Adipose tissue (tissue), 3 donors: ENCODE data around the gene RPS27L. TPM values are rescaled to one million over a fixed set of nuclear protein-coding genes. Genes with fewer than 3 reads are reported as not detected.
A peak's percentile ranks its signal among the peaks of the same experiment; 100 is the strongest.

ENCODE experiments used
- H3K27ac ChIP-seq: one replicate; pipeline ENCODE4 v1.5.1; 2013; ENCODE audit warnings: low read depth, low read length
- WGBS, 3 donors: extraction: QIAGEN DNeasy Blood & Tissue Kit; methylation state at CpG; one replicate each; pipeline ENCODE4 v1.1.7; 2013; 5-methylcytosine and 5-hydroxymethylcytosine counted together
- polyA plus RNA-seq, 3 donors: library from polyadenylated mRNA; stranded (reverse); fragments of 200-250 nt; gene quantifications; one replicate each; pipeline ENCODE4 v1.2.3, GENCODE V29; 2013
- donor health status: healthy with polysubstance abuse.
- donor health status: Bipolar disorder and iron deficiency.
- donor health status: healthy.

Gene RPS27L
- polyA plus RNA-seq, 3 donors, result 87.0 to 189 (median 113) TPM

- WGBS, 3 donors, result 5 to 10% (median 8%) methylated on average over 10 of the region's 10 CpGs
- H3K27ac ChIP-seq, result no peak overlapping the region
Measured at GRCh38 chr15:63156086-63156710, 1.1 kb downstream of the RPS27L start.

- WGBS, 3 donors, result 50 to 78% (median 78%) methylated on average over 3 of the region's 3 CpGs
- no peak overlapping the region for H3K27ac ChIP-seq
Measured at GRCh38 chr15:63155486-63155885, 1.8 kb downstream of the RPS27L start.

DNA sequence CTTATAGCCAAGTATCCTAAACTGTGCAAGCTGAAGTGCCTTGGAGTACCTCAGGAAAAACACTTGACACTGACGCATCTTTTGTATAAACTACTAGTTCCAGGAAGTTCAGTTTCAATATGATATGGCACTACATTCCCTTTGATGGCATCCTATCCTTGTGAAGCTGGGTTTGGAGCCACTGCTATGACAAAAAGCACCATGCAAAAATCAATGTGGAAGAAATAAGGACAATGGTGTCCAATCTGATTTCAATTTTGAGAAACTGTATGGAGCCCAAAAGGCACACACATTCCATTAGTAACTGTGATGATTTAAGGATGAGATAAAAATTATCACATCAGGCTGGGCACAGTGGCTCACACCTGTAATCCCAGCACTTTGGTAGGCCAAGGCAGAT, 5.6 kb downstream of the RPS27L start:
- H3K27ac ChIP-seq, result no peak overlapping the region
- 88 to 94% (median 93%) methylated on average over 1 of the region's 1 CpG for WGBS, 3 donors

- H3K27ac ChIP-seq, result no peak overlapping the region
- WGBS, 3 donors, result 57 to 76% (median 66%) methylated on average over 3 of the region's 3 CpGs
Measured at GRCh38 chr15:63146684-63147083, 10.6 kb downstream of the RPS27L start.

DNA sequence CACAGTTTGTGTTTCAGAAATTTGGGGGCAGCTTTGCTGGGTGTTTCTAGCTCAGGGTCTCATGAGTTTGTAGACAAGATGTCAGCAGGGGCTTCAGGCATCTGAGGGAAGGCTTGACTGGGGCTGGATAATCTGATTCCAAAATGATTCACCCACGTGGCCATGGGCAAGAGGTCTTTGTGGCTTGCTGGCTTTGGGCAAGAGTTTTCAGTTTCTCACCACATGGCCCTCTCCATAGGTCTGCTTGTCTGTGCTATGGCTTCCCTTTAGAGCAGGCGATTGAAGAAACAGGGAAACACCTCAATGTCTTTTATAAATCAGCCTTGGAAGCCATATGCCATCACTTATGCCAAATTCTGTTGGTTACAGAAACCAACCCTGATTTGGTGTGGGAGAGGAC, 11.9 kb downstream of the RPS27L start:
- H3K27ac ChIP-seq, result no peak overlapping the region
- WGBS, 3 donors, result 79 to 97% (median 93%) methylated on average over 2 of the region's 2 CpGs

GRCh38 chr15:63140936-63141335, 16.3 kb downstream of the RPS27L start:
- 92 to 99% (median 92%) methylated on average over 2 of the region's 2 CpGs for WGBS, 3 donors
- no peak overlapping the region for H3K27ac ChIP-seq

DNA sequence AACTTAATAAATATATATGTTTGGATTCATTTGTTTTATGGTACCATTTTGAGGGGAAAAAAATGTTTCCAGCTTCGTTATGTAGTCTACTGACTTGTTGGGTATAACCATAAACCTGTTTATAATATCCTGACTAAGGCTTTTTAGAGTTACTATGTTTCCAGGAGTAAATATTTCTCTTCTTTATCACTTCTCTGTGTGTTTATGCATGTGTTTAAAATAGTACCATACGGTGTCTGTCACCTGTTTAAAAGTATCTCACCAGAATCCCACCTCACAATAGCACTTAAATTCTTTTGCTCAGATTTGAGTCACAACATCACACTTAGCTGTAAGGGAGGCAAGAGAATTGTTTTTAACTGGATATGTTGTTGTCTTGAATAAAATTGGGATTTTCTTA, 20.5 kb downstream of the RPS27L start:
- no peak overlapping the region for H3K27ac ChIP-seq
- 73 to 99% (median 96%) methylated on average over 2 of the region's 2 CpGs for WGBS, 3 donors

DNA sequence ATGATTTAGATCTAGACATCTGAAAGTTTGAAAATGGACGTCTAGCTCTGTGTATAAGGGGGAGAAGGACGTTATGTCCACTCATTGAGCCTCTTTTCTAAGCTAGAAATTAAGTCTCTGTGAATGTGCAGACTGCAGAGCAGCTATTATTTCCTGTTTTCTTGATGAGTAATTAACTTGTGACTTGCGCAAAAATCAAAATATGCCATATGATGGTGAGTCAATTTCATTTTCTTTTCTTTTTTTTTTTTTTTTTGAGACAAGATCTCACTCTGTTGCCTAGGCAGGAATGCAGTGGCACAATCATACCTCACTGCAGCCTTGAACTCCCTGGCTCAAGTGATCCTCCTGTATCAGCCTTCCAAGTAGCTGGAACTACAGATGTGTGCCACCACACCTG, 21.5 kb downstream of the RPS27L start:
- H3K27ac ChIP-seq, result no peak overlapping the region
- WGBS, 3 donors, result 62 to 85% (median 65%) methylated on average over 3 of the region's 3 CpGs

DNA sequence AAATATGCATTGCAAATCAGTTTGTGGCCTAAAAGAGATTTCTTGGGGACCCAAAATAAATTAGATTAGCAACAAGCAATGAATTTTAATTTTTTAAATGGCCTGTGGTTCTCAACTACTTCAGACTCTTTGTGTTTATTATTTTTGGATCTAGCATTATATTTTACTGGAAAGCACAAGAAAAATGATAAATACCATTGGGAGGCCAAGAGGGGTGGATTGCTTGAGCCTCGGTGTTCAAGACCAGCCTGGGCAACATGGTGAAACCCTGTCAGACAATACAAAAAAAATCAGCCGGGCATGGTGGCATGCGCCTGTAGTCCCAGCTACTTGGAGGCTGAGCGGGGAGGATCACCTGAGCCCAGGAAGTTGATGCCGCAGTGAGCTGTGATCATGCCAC, 22.0 kb downstream of the RPS27L start:
- no peak overlapping the region for H3K27ac ChIP-seq
- WGBS, 3 donors, result 93 to 96% (median 94%) methylated on average over 5 of the region's 5 CpGs

GRCh38 chr15:63134245-63134985, 22.9 kb downstream of the RPS27L start:
- 94 to 100% (median 97%) methylated on average over 2 of the region's 2 CpGs for WGBS, 3 donors
- H3K27ac ChIP-seq, result no peak overlapping the region

DNA sequence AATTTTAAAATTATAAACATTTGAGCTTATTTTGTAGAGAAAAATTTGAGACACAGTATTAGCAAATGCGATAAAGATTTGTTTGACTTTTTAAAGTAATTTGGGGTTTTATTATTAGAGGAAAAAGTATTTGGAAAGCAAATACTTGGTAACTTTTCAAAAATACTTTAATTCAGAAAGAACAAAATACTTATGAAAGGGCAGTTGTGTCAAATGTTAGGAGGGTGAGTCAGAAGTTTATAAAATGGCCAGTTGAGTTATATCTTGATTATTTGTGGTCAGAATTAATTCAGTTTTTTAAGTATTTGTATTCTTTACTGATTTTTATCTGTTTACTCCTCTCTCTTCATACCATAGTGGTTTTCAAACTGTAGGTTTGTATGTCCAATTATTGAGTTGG, 23.5 kb downstream of the RPS27L start:
- no peak overlapping the region for H3K27ac ChIP-seq
- WGBS, 3 donors, result 68 to 78% (median 74%) methylated on average over 1 of the region's 1 CpG

DNA sequence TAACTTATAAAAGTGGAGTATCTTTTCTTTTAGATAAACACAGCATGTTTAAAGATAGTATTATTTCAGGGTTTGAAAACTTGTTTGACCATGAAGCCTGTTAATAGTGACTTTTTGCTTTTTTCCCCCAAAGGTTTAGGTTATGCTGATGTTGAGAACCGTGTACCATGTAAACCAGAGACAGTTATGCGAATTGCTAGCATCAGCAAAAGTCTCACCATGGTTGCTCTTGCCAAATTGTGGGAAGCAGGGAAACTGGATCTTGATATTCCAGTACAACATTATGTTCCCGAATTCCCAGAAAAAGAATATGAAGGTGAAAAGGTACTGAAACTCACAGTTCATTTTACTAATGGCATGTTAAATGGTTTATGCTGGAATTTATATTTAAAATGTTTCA, 30.6 kb downstream of the RPS27L start:
- no peak overlapping the region for H3K27ac ChIP-seq
- 83 to 95% (median 84%) methylated on average over 3 of the region's 3 CpGs for whole genome bisulfite sequencing, 3 donors

GRCh38 chr15:63124506-63124905, 32.8 kb downstream of the RPS27L start:
- 97% methylated on average over 9 of the region's 9 CpGs for WGBS, 3 donors
- H3K27ac ChIP-seq, result no peak overlapping the region

DNA sequence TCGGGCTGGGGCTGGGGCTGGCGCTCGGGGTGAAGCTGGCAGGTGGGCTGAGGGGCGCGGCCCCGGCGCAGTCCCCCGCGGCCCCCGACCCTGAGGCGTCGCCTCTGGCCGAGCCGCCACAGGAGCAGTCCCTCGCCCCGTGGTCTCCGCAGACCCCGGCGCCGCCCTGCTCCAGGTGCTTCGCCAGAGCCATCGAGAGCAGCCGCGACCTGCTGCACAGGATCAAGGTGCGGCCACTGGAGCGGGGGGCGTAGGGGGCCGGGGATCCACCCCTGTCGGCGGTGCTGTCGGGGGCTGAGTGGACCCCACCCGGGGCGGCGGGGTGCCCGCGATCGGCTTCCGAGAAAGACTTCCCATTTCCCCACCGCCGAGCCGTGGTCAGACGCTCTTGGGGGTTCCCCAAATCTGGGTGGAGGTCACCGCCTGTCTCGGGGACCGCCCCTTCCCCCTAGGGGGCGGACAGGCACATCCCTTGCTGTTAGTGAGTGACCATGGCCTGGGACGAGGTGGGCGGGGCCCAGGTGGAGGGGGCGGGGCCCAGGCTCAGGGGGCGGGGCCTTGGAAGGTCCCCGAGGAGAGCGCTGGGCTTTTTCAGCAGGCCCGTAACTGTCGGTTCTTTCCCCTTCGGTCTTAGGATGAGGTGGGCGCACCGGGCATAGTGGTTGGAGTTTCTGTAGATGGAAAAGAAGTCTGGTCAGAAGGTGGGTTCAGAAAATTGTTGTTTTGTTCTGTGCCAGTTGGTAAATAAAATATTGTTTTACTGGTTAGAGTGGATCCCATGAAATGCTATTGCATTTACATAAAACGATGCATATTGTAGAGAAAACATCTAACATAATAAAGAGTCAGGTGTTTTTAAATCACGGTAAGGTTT, 35.0 kb downstream of the RPS27L start:
- peak overlapping the region; percentile 92 for H3K27ac ChIP-seq
- WGBS, 3 donors, result 1 to 2% (median 1%) methylated on average over 42 to 59 of the region's 59 CpGs

GRCh38 chr15:63121382-63122001, 35.8 kb downstream of the RPS27L start, which contains the start of gene LACTB:
LACTB (plus strand) TSS chr15:63121861; CDS start chr15:63121872, 11 bp downstream.
- WGBS, 3 donors, result 4 to 9% (median 4%) methylated on average over 10 to 40 of the region's 40 CpGs
- H3K27ac ChIP-seq, result peak within 1 kb of the TSS; percentile 92

DNA sequence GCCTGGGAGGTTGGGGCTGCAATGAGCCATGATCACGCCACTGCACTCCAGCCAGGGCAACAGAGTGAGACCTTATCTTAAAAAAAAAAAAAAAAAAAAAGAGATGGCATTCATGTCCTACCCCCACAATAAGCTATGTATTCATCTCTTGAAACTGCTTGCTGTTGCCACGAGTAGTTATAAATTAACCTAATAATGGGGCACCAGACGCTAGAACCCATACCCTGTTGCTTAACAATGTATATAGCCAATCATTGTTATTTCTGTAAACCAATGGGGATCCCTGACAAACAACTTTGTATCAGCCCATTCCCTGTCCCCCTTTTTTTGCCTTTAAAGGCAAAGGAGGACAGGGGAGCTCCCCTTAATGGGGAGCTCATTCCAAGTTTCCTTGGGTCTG, 38.4 kb downstream of the RPS27L start:
- H3K27ac ChIP-seq, result no peak overlapping the region
- WGBS, 3 donors, result 69 to 91% (median 91%) methylated on average over 3 of the region's 3 CpGs

GRCh38 chr15:63114465-63114864, 42.8 kb downstream of the RPS27L start:
- no peak overlapping the region for H3K27ac ChIP-seq
- WGBS, 3 donors, result 69 to 82% (median 74%) methylated on average over 2 of the region's 2 CpGs

DNA sequence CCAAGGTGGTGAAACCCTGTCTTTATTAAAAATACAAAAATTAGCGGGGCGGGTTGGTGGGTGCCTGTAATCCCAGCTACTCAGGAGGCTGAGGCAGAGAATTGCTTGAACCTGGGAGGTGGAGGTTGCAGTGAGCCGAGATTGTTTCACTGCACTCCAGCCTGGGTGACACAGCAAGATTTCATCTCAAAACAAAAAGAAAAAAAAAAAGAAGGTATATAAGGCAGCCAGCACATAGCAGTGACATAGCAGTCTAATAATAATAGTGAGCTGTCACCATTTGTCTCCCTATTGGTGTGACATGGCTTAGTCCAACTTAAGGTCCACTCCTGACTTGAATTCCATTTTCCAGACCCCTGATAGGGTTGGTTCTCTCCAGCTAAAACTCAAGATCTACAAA, 44.4 kb downstream of the RPS27L start:
- WGBS, 3 donors, result 92 to 96% (median 93%) methylated on average over 3 of the region's 3 CpGs

DNA sequence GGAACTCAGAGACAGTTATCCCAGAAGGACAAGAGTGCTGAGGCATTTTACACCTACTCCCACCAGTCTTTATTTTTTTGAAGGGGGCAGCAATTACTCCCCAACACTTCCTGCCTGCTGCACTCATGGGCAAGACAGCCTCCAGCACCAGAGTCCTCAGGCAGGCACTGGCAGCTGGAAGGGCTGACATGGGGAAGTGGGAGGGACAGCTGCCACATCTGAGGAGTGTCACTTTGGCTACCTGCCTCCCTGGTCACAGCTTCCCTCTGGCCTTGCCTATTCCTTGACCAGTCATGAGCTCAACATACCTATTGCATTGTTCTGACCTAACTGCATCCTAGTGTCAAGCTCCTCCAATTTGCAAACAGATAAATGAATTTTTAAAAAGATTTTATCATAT, 45.8 kb downstream of the RPS27L start:
- no peak overlapping the region for H3K27ac ChIP-seq

More for the DNA sequence above, 44.4 kb downstream of the RPS27L start:
- no peak overlapping the region for H3K27ac ChIP-seq
